ENCODE results near the gene GALNT10. TPM values are rescaled to one million over a fixed set of nuclear protein-coding genes. Genes with fewer than 3 reads are reported as not detected.

GALNT10 gene
- total RNA-seq, 1 experiment from 2014 or later: 27.8 TPM

DNA sequence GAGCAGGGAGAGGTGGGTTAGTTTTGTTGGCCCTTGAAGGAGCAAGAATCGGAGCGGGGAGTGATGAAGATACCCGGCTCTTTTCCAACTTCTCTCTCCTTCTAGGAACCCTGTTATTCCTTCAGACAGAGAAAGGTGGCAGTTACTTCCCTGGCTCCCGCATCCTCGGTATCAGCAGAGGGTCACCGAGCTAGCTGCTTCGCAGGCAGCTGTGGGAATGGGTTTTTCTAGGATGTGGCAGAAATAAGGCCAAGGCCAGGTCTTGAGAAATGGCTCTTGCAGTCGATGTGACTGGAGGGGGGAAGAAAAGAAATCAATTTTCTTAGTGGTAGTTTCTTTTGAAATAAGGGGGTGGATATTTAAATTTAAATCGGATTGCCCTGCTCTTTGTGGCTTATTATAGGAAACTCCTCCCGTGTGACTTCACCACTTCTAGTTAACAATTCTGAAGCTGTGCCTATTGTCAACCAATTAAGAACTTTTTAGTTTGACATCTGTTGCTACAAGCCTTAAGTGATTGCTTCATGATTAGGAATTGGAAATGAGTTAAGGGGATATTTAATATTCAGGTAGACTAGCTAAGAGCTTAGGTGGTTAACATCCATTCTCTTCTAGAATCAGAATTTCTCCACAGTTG, 256.7 kb downstream of the GALNT10 start:
- no peaks in the 10 kb centered on the region for H4K20me1 ChIP-seq (ENCODE audit: insufficient read depth)
- H2AFZ ChIP-seq (ENCODE audit: low read depth, low read length, poor library complexity, severe bottlenecking): no peak overlapping the region
- H3K27me3 ChIP-seq (ENCODE audit: insufficient read depth, low read length): no peaks in the 10 kb centered on the region
- ChIA-PET CTCF (no interaction called here), POLR2A (no interaction called here), RAD21 (ENCODE audit: low non-redundant PET in 1 of 2, low total read pairs in 2 of 2, uncharacterized antibody in 2 of 2, unreplicated experiment in 2 of 2) (no interaction called here)
- ATAC-seq: no peak
- H3K27ac ChIP-seq (ENCODE audit: low read depth, low read length): 0 out of 2 replicates have a peak overlapping the region, but pooled peaks have one; percentile 7
- H3K4me3 ChIP-seq (replicated peaks in 1 of 2; ENCODE audit: low read depth in 1 of 2, low read length in 2 of 2): peak overlapping the region; percentile 55 to 97
- BruUV-seq (replicated peaks): TSS peak; percentile 58
- H3K4me1 ChIP-seq (ENCODE audit: control insufficient read depth in 1 of 2, insufficient read depth in 2 of 2, low read length in 2 of 2): peaks cover 3 to 19% of the 10 kb centered on the region in 2 experiments; a peak in 3 of 4 replicates
- peaks cover 0 to 3% of the 10 kb centered on the region in 2 experiments; a peak in 2 of 4 replicates for H3K36me3 ChIP-seq (ENCODE audit: control insufficient read depth in 1 of 2, insufficient read depth in 2 of 2, low read length in 2 of 2)
- no peaks in the 10 kb centered on the region for H3K9me2 ChIP-seq (ENCODE audit: insufficient read depth)
- no peak for TF ChIP-seq ZFX (IDR thresholded peaks at IDR 0.05)
- TF ChIP-seq, protein P1, sequence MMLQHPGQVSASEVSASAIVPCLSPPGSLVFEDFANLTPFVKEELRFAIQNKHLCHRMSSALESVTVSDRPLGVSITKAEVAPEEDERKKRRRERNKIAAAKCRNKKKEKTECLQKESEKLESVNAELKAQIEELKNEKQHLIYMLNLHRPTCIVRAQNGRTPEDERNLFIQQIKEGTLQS (IDR thresholded peaks at IDR 0.05): no peak
- TF ChIP-seq RAD21 (IDR thresholded peaks at IDR 0.05; ENCODE audit: low read depth): no peak
- TF ChIP-seq, protein P2, sequence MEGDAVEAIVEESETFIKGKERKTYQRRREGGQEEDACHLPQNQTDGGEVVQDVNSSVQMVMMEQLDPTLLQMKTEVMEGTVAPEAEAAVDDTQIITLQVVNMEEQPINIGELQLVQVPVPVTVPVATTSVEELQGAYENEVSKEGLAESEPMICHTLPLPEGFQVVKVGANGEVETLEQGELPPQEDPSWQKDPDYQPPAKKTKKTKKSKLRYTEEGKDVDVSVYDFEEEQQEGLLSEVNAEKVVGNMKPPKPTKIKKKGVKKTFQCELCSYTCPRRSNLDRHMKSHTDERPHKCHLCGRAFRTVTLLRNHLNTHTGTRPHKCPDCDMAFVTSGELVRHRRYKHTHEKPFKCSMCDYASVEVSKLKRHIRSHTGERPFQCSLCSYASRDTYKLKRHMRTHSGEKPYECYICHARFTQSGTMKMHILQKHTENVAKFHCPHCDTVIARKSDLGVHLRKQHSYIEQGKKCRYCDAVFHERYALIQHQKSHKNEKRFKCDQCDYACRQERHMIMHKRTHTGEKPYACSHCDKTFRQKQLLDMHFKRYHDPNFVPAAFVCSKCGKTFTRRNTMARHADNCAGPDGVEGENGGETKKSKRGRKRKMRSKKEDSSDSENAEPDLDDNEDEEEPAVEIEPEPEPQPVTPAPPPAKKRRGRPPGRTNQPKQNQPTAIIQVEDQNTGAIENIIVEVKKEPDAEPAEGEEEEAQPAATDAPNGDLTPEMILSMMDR (IDR thresholded peaks at IDR 0.05 in 2 of 3, conservative IDR thresholded peaks at IDR 0.05 in 1 of 3; ENCODE audit: borderline replicate concordance in 1 of 3, insufficient read depth in 1 of 3, low read depth in 2 of 3, low read length in 2 of 3): no peak
- TF ChIP-seq CBX3 (IDR thresholded peaks at IDR 0.05; ENCODE audit: low read depth): no peak
- TF ChIP-seq JUND (IDR thresholded peaks at IDR 0.05): no peak
- no peak for TF ChIP-seq POLR2A (IDR thresholded peaks at IDR 0.05; ENCODE audit: borderline replicate concordance, extremely low read depth, insufficient read depth, insufficient read length)
- TF ChIP-seq SP1 (IDR thresholded peaks at IDR 0.05; ENCODE audit: low read depth): no peak
- no peak for TF ChIP-seq CEBPB (IDR thresholded peaks at IDR 0.05; ENCODE audit: low read depth)
- TF ChIP-seq POLR2AphosphoS5 (IDR thresholded peaks at IDR 0.05; ENCODE audit: low read depth, low read length): no peak
- no peak for TF ChIP-seq YY1 (IDR thresholded peaks at IDR 0.05; ENCODE audit: extremely low read depth, insufficient replicate concordance, low read depth, low read length)
- no peak for TF ChIP-seq TCF7L2 (IDR thresholded peaks at IDR 0.05; ENCODE audit: borderline replicate concordance, extremely low read depth, insufficient read depth, insufficient read length)
- H3K9me3 ChIP-seq (ENCODE audit: control insufficient read depth in 1 of 2, insufficient read depth in 1 of 2, low read depth in 1 of 2, low read length in 2 of 2): no peaks in the 10 kb centered on the region
- no peak for DNase-seq (ENCODE audit: low read depth, low spot score)
- intact Hi-C loops (cut with micrococcal nuclease): no loop called here
- peak overlapping the region; percentile 66 for H3K9ac ChIP-seq (ENCODE audit: low read length)
- peak overlapping the region; percentile 97 for H3K4me2 ChIP-seq (ENCODE audit: low read length)
- peaks cover 21% of the 10 kb centered on the region for H3K79me2 ChIP-seq (ENCODE audit: insufficient read depth, low read length)

Data from HCT116 (cell line).